Measurements from ENCODE around the gene FGFR3. TPM values are rescaled to one million over a fixed set of nuclear protein-coding genes. Genes with fewer than 3 reads are reported as not detected.

FGFR3 gene
- total and polyA plus RNA-seq, 11 donors: 1.1 to 4.6 (median 2.3) TPM

DNA sequence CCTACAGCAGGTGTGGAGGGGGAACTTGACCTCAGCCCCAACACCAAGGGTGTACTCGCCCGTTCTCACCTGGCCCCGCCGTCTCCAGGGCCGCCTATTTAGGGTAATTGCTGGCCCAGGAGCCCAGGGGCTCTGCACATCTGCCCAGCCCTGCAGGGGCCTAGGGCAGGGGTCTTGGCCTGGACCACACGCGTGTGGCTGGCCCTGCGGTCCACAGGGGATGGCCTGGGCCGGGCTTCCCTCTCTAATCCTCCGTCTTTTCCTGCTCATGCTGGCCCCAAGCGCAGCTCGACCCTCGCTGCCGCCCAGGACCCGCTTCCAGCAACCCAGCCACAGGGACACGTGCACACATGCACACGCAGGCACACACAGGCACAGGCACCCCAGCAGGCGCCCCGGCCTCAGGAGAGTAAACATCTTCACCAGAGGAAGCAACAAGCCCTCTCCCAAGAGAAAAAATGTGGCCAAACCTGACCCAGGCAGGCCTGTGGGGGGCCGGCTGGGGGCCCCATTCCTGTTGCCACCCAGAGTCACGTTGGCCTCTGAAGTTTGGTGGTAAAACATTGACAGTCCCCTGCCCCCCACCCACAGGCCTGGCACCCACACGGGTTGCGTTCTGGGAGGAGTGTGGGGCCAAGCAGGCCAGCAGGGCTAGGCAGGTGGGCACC is 24.6 kb upstream of the FGFR3 start:
- TF ChIP-seq POLR2A (IDR thresholded peaks at IDR 0.05): no peak
- TF ChIP-seq, protein P1, sequence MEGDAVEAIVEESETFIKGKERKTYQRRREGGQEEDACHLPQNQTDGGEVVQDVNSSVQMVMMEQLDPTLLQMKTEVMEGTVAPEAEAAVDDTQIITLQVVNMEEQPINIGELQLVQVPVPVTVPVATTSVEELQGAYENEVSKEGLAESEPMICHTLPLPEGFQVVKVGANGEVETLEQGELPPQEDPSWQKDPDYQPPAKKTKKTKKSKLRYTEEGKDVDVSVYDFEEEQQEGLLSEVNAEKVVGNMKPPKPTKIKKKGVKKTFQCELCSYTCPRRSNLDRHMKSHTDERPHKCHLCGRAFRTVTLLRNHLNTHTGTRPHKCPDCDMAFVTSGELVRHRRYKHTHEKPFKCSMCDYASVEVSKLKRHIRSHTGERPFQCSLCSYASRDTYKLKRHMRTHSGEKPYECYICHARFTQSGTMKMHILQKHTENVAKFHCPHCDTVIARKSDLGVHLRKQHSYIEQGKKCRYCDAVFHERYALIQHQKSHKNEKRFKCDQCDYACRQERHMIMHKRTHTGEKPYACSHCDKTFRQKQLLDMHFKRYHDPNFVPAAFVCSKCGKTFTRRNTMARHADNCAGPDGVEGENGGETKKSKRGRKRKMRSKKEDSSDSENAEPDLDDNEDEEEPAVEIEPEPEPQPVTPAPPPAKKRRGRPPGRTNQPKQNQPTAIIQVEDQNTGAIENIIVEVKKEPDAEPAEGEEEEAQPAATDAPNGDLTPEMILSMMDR (IDR thresholded peaks at IDR 0.05): no peak
- Histone ChIP-seq H3K9me3 (no peaks in the 10 kb centered on the region), H3K36me3 (no peaks in the 10 kb centered on the region), H3K27me3 (peaks cover 0 to 37% (median 0%) of the 10 kb centered on the region in 9 donors), H3K4me3 (no peak overlapping the region), H3K27ac (no peak overlapping the region), H3K4me1 (peaks cover 0 to 19% (median 5%) of the 10 kb centered on the region in 12 donors)
- ATAC-seq (no peak), DNase-seq (no peak)
- 83 to 93% (median 86%) methylated on average over 21 to 23 of the region's 23 CpGs for WGBS, 4 donors
- intact Hi-C loops (cut with DNase I): loop anchor here in 1 of 10 donors (2.0 kb wide), 1 partner anchor 70 kb away; no protein-coding TSS in a partner anchor

GRCh38 chr4:1769692-1770091 is 23.4 kb upstream of the FGFR3 start:
- Histone ChIP-seq H3K36me3 (no peaks in the 10 kb centered on the region), H3K27ac (no peak overlapping the region), H3K4me1 (peaks cover 0 to 14% (median 2%) of the 10 kb centered on the region in 12 donors), H3K27me3 (peaks cover 0 to 26% (median 0%) of the 10 kb centered on the region in 9 donors), H3K4me3 (no peak overlapping the region), H3K9me3 (no peaks in the 10 kb centered on the region)
- DNase-seq (no peak), ATAC-seq (no peak)
- 80 to 88% (median 85%) methylated on average over 1 to 6 of the region's 6 CpGs for WGBS, 4 donors
- intact Hi-C loops (cut with DNase I): loop anchor here in 1 of 10 donors (2.0 kb wide), 1 partner anchor 69 kb away; no protein-coding TSS in a partner anchor
- TF ChIP-seq POLR2A (IDR thresholded peaks at IDR 0.05): no peak
- TF ChIP-seq, protein P1 (IDR thresholded peaks at IDR 0.05): no peak

DNA sequence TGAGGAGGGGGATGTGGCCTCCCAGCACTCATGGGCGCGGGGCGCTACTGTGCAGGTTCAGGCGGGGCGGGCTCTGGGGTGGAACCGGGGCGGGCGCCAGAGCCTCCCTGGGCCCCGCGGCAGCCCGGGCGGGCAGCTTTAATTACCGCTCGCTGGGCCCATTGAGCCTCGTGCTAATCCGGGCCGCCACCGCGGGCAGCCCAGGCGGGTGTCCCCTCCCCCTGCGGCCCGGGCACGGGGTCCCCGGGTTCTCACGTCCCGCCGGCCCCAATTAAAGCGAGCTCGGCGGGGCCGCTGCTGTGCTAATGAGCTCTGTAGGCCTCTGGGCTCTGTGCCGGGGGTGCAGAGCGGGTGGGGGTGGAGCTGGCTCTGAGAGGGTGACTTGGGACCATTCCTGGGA is 22.8 kb upstream of the FGFR3 start:
- peaks cover 0 to 26% (median 0%) of the 10 kb centered on the region in 9 donors for H3K27me3 ChIP-seq
- no peaks in the 10 kb centered on the region for H3K36me3 ChIP-seq
- H3K9me3 ChIP-seq: no peaks in the 10 kb centered on the region
- no peak for TF ChIP-seq POLR2A (IDR thresholded peaks at IDR 0.05)
- TF ChIP-seq, protein P1 (IDR thresholded peaks at IDR 0.05): no peak
- H3K4me1 ChIP-seq: peaks cover 0 to 14% (median 2%) of the 10 kb centered on the region in 12 donors
- no peak overlapping the region for H3K27ac ChIP-seq
- no peak for DNase-seq
- ATAC-seq: no peak
- 54 to 74% (median 63%) methylated on average over 11 to 33 of the region's 33 CpGs for WGBS, 4 donors
- intact Hi-C loops (cut with DNase I): no loop called here
- H3K4me3 ChIP-seq: no peak overlapping the region

GRCh38 chr4:1770791-1771231 is 22.3 kb upstream of the FGFR3 start:
- H3K4me1 ChIP-seq: peaks cover 0 to 14% (median 2%) of the 10 kb centered on the region in 12 donors
- no peak for ATAC-seq
- no peak overlapping the region for H3K27ac ChIP-seq
- peaks cover 0 to 24% (median 0%) of the 10 kb centered on the region in 9 donors for H3K27me3 ChIP-seq
- TF ChIP-seq POLR2A (IDR thresholded peaks at IDR 0.05): no peak
- TF ChIP-seq, protein P1 (IDR thresholded peaks at IDR 0.05): no peak
- no peak for DNase-seq
- intact Hi-C loops (cut with DNase I): no loop called here
- H3K9me3 ChIP-seq: no peaks in the 10 kb centered on the region
- 80 to 87% (median 83%) methylated on average over 2 to 11 of the region's 11 CpGs for WGBS, 4 donors
- no peaks in the 10 kb centered on the region for H3K36me3 ChIP-seq
- H3K4me3 ChIP-seq: no peak overlapping the region

Data from heart left ventricle (tissue), 16 donors.